Gastroesophageal sphincter (tissue), 4 donors: ENCODE measurements around the gene CCDC27. TPM values are rescaled to one million over a fixed set of nuclear protein-coding genes. Genes with fewer than 3 reads are reported as not detected.

ENCODE experiments used
- ATAC-seq: fragments of 150-250 bp; one replicate; pipeline ENCODE4 v1.9.1; 2016; ENCODE audit warnings: mild to moderate bottlenecking, moderate library complexity
- H3K27ac ChIP-seq, 4 donors: fragments of 200-600 bp; sonication (generic) in 3 of 4; 1 replicate in 3 of 4; 2 replicates in 1 of 4; pipeline ENCODE4 v1.5.1; 2016 to 2019
- H3K27me3 ChIP-seq: fragments of 200-600 bp; sonication (generic); one replicate; pipeline ENCODE4 v1.5.1; 2019
- H3K36me3 ChIP-seq, 2 donors: fragments of 200-600 bp; sonication (generic); one replicate each; pipeline ENCODE4 v1.5.1; 2019; ENCODE audit warnings: control low read depth in 1 of 2
- H3K4me1 ChIP-seq, 3 donors: fragments of 200-600 bp; sonication (generic); 1 replicate in 2 of 3; 2 replicates in 1 of 3; pipeline ENCODE4 v1.5.1; 2016 to 2019; ENCODE audit warnings: control low read depth in 2 of 3
- H3K4me3 ChIP-seq, 2 donors: fragments of 200-600 bp; sonication (generic); one replicate each; pipeline ENCODE4 v1.5.1; 2019; ENCODE audit warnings: mild to moderate bottlenecking in 1 of 2, moderate library complexity in 1 of 2
- H3K9me3 ChIP-seq, 3 donors: fragments of 200-600 bp; sonication (generic); one replicate each; pipeline ENCODE4 v1.5.1; 2017 to 2019; ENCODE audit warnings: control low read depth in 2 of 3
- EP300 ChIP-seq: sonication (generic); formaldehyde crosslinking; IDR thresholded peaks from one replicate; pipeline ENCODE4 v1.6.1; 2017; ENCODE audit warnings: antibody characterized with exemption, mild to moderate bottlenecking
- POLR2A ChIP-seq, 2 donors: fragments of 450-650 bp; IDR thresholded peaks; one replicate each; pipeline ENCODE4 v1.6.1; 2017; ENCODE audit warnings: antibody characterized with exemption in 2 of 2, mild to moderate bottlenecking in 2 of 2, moderate library complexity in 1 of 2
- POLR2AphosphoS5 ChIP-seq: sonication (generic); formaldehyde crosslinking; IDR thresholded peaks from one replicate; pipeline ENCODE4 v1.6.1; 2017; ENCODE audit warnings: antibody characterized with exemption
- WGBS, 2 donors: methylation state at CpG; one replicate each; pipeline ENCODE4 v1.1.5; 2018; ENCODE audit warnings: low coverage in 1 of 2; 5-methylcytosine and 5-hydroxymethylcytosine counted together
- total RNA-seq, 4 donors: library from RNA; depleted of rRNA; stranded (reverse); fragments of >200 nt; gene quantifications; one replicate each; pipeline ENCODE4 v1.1.0, GENCODE V29; 2016
- TF ChIP-seq, protein P1 (sequence below), 4 experiments: fragments of 200-600 bp in 2 of 4; fragments of 450-650 bp in 2 of 4; sonication (generic) in 1 of 4; IDR thresholded peaks; one replicate each; pipeline ENCODE4 v1.5.1; 2017 to 2019; ENCODE audit warnings: antibody characterized with exemption in 4 of 4, mild to moderate bottlenecking in 2 of 4, moderate library complexity in 2 of 4

CCDC27 gene
- total RNA-seq, 4 donors from 2014 or later, result not detected

DNA sequence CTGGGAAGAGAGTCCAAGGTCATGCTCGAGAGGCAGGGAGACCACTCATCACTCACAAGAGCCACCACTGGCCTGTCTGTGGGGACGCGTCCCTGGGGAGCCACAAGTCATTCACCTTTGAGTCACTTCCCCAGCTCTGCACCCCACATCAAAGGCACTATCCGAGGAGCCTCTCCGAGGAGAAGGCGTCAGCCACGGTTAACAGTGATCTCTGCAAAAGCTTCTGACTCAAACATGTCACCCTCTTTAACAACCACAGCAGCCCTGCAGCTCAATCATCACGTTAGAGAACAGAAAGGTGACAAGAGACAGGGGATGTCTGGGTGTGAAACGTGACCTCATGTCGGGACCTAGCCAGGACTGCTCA, 35.1 kb downstream of the CCDC27 start:
- no peak overlapping the region for H3K4me3 ChIP-seq
- H3K36me3 ChIP-seq, result peaks cover 0 to 97% of the 10 kb centered on the region in 2 donors
- no peak overlapping the region for H3K27ac ChIP-seq
- no peaks in the 10 kb centered on the region for H3K9me3 ChIP-seq
- ATAC-seq, result no peak
- no peaks in the 10 kb centered on the region for H3K27me3 ChIP-seq
- peaks cover 0 to 49% (median 0%) of the 10 kb centered on the region in 3 donors for H3K4me1 ChIP-seq
- TF ChIP-seq, protein P1, sequence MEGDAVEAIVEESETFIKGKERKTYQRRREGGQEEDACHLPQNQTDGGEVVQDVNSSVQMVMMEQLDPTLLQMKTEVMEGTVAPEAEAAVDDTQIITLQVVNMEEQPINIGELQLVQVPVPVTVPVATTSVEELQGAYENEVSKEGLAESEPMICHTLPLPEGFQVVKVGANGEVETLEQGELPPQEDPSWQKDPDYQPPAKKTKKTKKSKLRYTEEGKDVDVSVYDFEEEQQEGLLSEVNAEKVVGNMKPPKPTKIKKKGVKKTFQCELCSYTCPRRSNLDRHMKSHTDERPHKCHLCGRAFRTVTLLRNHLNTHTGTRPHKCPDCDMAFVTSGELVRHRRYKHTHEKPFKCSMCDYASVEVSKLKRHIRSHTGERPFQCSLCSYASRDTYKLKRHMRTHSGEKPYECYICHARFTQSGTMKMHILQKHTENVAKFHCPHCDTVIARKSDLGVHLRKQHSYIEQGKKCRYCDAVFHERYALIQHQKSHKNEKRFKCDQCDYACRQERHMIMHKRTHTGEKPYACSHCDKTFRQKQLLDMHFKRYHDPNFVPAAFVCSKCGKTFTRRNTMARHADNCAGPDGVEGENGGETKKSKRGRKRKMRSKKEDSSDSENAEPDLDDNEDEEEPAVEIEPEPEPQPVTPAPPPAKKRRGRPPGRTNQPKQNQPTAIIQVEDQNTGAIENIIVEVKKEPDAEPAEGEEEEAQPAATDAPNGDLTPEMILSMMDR (IDR thresholded peaks at IDR 0.05), result no peak
- TF ChIP-seq EP300, result no peak
- no peak for TF ChIP-seq POLR2A (IDR thresholded peaks at IDR 0.05)
- TF ChIP-seq POLR2AphosphoS5, result no peak
- WGBS, 2 donors, result 96% methylated on average over 4 of the region's 10 CpGs; no CpG with 5 or more reads in 1 of the 2 donors

DNA sequence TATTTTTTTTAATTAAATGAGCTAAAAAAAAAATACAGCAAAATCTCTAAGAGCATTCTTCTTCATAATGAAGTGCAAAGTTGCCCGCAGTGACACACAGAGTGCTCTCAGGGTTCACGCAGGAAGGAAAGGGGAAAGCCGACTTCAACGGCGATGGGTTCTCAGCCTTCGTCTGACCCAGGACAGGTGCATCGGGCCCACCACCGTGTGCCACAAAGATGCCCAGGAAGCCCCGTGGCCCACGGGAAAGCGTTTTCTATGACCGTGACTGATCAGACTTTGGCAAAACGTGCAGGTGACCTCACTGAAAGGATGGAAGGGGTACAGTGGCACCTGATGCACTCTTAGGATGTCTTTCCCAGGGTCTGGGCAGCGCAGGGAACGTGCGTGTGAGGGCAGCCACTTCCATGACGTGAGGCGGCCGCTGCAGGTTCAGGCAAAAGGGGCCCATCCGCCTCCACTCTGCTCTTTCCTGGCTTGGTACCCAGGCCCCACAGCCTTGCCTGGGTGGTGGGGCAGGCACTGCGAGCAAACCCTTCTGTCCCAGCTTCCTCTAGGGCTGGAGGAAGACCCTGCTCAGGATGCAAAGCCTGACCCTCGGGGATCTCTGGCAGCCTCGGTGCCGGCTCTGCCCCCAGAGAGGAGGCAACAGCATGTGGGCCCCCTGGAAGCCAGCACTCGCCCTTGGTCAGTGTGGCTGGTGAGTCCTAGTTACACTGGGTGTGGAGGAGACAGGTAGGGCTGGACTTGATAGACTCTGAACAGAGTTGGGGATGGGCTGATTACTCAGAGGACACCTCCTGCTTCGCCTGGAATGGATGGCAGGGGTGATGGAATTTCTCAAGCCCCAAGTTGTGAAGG, 35.7 kb downstream of the CCDC27 start:
- Histone ChIP-seq H3K9me3 (no peaks in the 10 kb centered on the region), H3K36me3 (peaks cover 0 to 90% of the 10 kb centered on the region in 2 donors), H3K27me3 (no peaks in the 10 kb centered on the region), H3K4me3 (no peak overlapping the region), H3K4me1 (peaks cover 0 to 54% (median 0%) of the 10 kb centered on the region in 3 donors), H3K27ac (no peak overlapping the region)
- WGBS, 2 donors, result 81 to 87% methylated on average over 6 to 13 of the region's 26 CpGs
- TF ChIP-seq, protein P1 (IDR thresholded peaks at IDR 0.05), result no peak
- TF ChIP-seq POLR2A (IDR thresholded peaks at IDR 0.05) (no peak), POLR2AphosphoS5 (no peak), EP300 (no peak)
- ATAC-seq, result no peak

DNA sequence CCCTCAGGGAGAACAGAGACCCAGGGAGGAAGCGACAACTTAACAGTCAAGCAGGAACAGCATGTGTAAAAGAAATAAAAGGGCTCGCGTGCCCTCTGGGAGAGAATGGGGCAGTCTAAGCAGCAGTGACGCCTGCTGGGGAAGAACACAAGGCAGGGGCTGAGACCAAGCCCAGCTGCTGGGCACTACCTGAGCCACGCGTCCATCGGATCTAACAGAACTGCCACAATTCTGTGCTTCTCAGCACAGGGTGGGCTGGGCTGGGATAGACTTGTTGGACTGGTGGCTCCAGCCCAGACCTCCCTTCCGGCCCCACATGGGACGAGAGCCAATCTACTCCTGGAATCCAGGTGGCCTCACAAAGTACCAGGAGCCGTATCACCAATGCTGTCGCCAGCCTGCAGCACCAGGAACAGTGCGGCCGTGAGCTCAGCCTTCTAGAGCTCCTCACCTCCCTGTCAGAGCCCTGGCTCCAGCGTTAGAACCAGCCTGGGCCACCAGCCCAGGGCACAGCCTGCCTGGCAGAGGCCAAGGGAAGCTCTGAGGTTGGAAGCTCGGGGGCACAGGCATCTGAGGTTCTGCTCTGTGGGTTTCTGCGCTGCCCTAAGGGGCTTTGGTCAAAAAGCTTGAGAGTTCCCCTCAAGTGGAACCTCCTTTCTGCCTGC, 36.6 kb downstream of the CCDC27 start:
- Histone ChIP-seq H3K4me1 (peaks cover 0 to 63% (median 4%) of the 10 kb centered on the region in 3 donors), H3K27ac (no peak overlapping the region), H3K36me3 (peaks cover 0 to 81% of the 10 kb centered on the region in 2 donors), H3K4me3 (no peak overlapping the region), H3K27me3 (no peaks in the 10 kb centered on the region), H3K9me3 (no peaks in the 10 kb centered on the region)
- no peak for ATAC-seq
- TF ChIP-seq EP300, result no peak
- no peak for TF ChIP-seq POLR2AphosphoS5
- no peak for TF ChIP-seq POLR2A (IDR thresholded peaks at IDR 0.05)
- TF ChIP-seq, protein P1 (IDR thresholded peaks at IDR 0.05), result no peak
- 88% methylated on average over 3 of the region's 16 CpGs; no CpG with 5 or more reads in 1 of the 2 donors for WGBS, 2 donors

DNA sequence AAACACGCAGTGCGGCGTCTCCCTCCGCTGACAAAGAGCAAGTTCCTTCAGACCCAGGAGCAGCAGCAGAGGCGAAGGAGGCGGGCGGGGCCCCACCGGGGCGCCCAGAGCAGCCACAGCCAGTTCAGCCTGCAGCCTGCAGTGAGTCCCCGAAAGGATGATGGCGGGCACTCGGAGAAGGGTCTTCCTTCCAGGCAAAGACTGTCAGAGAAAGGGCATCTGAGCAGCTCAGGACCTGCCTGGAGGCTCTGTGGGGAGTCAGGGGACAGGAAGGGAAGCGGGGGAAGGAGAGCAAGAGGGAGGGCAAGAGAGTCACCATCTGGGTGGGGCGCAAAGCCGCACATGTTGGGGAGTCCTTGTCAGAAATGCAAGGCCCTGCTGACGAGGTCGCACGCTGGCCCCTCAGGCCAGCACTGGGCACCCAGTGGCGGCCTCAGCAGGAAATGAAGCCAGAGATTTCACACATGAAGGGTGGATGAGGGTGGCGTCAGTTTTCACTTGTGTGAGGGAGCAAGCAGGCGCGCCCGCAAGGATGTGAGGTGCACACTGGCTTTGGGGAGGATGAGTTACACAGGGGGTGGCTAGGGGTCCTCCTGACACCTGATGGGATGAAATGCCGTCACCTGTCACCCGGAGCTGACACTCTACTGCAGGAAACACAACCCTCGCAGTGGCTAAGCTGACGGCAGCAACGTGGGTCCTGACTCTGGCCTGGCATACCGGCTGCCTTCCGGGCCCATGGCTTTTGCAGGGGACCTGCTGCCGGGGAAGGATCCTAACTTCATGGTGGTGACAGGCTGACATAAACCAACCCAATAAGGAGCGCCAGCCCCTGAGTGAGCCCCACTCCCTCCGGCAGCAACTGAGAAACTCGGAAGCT, 37.4 kb downstream of the CCDC27 start:
- Histone ChIP-seq H3K27ac (no peak overlapping the region), H3K36me3 (peaks cover 0 to 79% of the 10 kb centered on the region in 2 donors), H3K9me3 (no peaks in the 10 kb centered on the region), H3K27me3 (no peaks in the 10 kb centered on the region), H3K4me3 (no peak overlapping the region), H3K4me1 (peaks cover 4 to 71% (median 12%) of the 10 kb centered on the region in 3 donors)
- no peak for ATAC-seq
- WGBS, 2 donors, result 75 to 81% methylated on average over 2 to 7 of the region's 34 CpGs
- TF ChIP-seq POLR2AphosphoS5 (no peak), POLR2A (IDR thresholded peaks at IDR 0.05) (no peak), EP300 (no peak)
- TF ChIP-seq, protein P1 (IDR thresholded peaks at IDR 0.05), result no peak
